SK-N-SH treated with all-trans-retinoic acid at 6 μM for 48 hours (cell line): Measurements from ENCODE around the gene SAPCD1.

Experiments used
- ATAC-seq: fragments of 200-7000 bp; cut with Tn5 transposase; 3 replicates; pipeline ENCODE4 v1.9.1; 2020; ENCODE audit warnings: mild to moderate bottlenecking, moderate library complexity
- ARNTL ChIP-seq: fragments of 450-650 bp; formaldehyde crosslinking; IDR thresholded peaks from 2 replicates; pipeline ENCODE4 v1.5.0; 2020; ENCODE audit warnings: low read depth, mild to moderate bottlenecking, moderate library complexity, borderline replicate concordance
- ESRRG ChIP-seq: fragments of 250-450 bp; sonication (Bioruptor Pico); IDR thresholded peaks from 2 replicates; pipeline ENCODE4 v1.6.1; 2021; ENCODE audit warnings: mild to moderate bottlenecking
- GLIS3 ChIP-seq: fragments of 250-450 bp; sonication (Bioruptor Pico); IDR thresholded peaks from 2 replicates; pipeline ENCODE4 v1.5.0; 2020; ENCODE audit warnings: mild to moderate bottlenecking, moderate library complexity
- ISL1 ChIP-seq: fragments of 250-450 bp; sonication (Bioruptor Pico); IDR thresholded peaks from 2 replicates; pipeline ENCODE4 v2.1.2; 2022; ENCODE audit warnings: mild to moderate bottlenecking, moderate library complexity
- OSR1 ChIP-seq: fragments of 250-450 bp; sonication (Bioruptor Pico); IDR thresholded peaks from 2 replicates; pipeline ENCODE4 v1.8.0; 2022; ENCODE audit warnings: moderate library complexity, mild to moderate bottlenecking, inconsistent platforms
- PPARA ChIP-seq: fragments of 250-450 bp; sonication (Bioruptor Pico); IDR thresholded peaks from 2 replicates; pipeline ENCODE4 v1.5.0; 2020; ENCODE audit warnings: mild to moderate bottlenecking, borderline replicate concordance
- RARB ChIP-seq: fragments of 250-450 bp; sonication (Bioruptor Pico); IDR thresholded peaks from 2 replicates; pipeline ENCODE4 v1.8.0; 2021; ENCODE audit warnings: mild to moderate bottlenecking, moderate library complexity
- SNAI2 ChIP-seq: fragments of 250-450 bp; sonication (Bioruptor Pico); IDR thresholded peaks from 2 replicates; pipeline ENCODE4 v1.5.0; 2020; ENCODE audit warnings: mild to moderate bottlenecking, moderate library complexity
- TCF4 ChIP-seq: fragments of 250-450 bp; sonication (Bioruptor Pico); IDR thresholded peaks from 2 replicates; pipeline ENCODE4 v1.8.0; 2021; ENCODE audit warnings: mild to moderate bottlenecking, moderate library complexity, borderline replicate concordance
- ZC3H10 ChIP-seq: fragments of 250-450 bp; sonication (Bioruptor Pico); IDR thresholded peaks from 2 replicates; pipeline ENCODE4 v1.5.1; 2021; ENCODE audit warnings: mild to moderate bottlenecking, moderate library complexity
- ZFP3 ChIP-seq: fragments of 250-450 bp; sonication (Bioruptor Pico); IDR thresholded peaks from 2 replicates; pipeline ENCODE4 v1.5.0; 2020; ENCODE audit warnings: mild to moderate bottlenecking, moderate library complexity
- ZFP30 ChIP-seq: fragments of 450-650 bp; formaldehyde crosslinking; IDR thresholded peaks from 2 replicates; pipeline ENCODE4 v1.5.0; 2022; ENCODE audit warnings: mild to moderate bottlenecking, moderate library complexity
- ZNF8 ChIP-seq: fragments of 450-650 bp; formaldehyde crosslinking; IDR thresholded peaks from 2 replicates; pipeline ENCODE4 v1.5.0; 2020; ENCODE audit warnings: mild to moderate bottlenecking, moderate library complexity
- TF ChIP-seq, protein P1 (sequence below): fragments of 250-450 bp; sonication (Bioruptor Pico); IDR thresholded peaks from 2 replicates; pipeline ENCODE4 v1.5.1; 2021; ENCODE audit warnings: mild to moderate bottlenecking, moderate library complexity
- TF ChIP-seq, protein P2 (sequence below): fragments of 250-450 bp; sonication (Bioruptor Pico); IDR thresholded peaks from 2 replicates; pipeline ENCODE4 v1.8.0; 2021; ENCODE audit warnings: low read depth, mild to moderate bottlenecking, moderate library complexity, borderline replicate concordance
- TF ChIP-seq, protein P3 (sequence below): fragments of 250-450 bp; sonication (Bioruptor Pico); IDR thresholded peaks from 2 replicates; pipeline ENCODE4 v1.8.0; 2020; ENCODE audit warnings: mild to moderate bottlenecking, moderate library complexity, borderline replicate concordance
- TF ChIP-seq, protein P4 (sequence below): fragments of 250-450 bp; sonication (Bioruptor Pico); IDR thresholded peaks from 2 replicates; pipeline ENCODE4 v1.5.0; 2020; ENCODE audit warnings: mild to moderate bottlenecking, moderate library complexity
- TF ChIP-seq, protein P5 (sequence below): fragments of 250-450 bp; sonication (Bioruptor Pico); IDR thresholded peaks from 2 replicates; pipeline ENCODE4 v1.5.1; 2020; ENCODE audit warnings: low read depth, mild to moderate bottlenecking, moderate library complexity

The SAPCD1 gene

DNA sequence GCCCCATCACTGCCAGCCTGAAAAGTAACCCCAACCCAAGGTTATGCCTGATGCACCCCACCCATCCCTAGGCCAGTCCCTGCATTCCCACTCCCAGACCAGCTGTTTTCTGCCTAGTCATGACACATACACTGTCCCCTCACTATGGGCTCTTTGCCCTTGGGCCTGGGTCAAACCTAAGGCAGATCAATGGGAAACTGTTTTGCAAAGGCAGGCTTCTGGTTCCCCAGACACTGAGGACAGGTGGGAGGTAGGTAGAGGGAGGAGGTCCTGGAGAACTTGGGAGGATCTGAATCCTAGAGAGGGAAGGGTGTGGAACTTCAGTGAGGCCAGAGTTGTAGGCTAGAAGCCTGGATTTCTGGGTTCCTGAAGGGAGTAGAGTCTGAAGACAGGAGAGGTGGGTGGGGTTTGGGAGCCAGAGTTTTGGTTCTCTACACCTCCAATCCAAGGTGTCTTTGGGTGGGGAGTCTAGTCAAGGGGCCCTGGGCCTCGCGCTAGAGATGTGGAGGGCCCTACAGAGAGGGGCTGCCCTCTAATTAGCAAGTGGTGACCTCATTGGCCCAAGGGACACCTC is 28.1 kb upstream of the SAPCD1 start:
- ATAC-seq, result no peak
- no peak for TF ChIP-seq ZFP30 (CRISPR knock-in tag)
- TF ChIP-seq ZNF8 (CRISPR knock-in tag), result no peak

DNA sequence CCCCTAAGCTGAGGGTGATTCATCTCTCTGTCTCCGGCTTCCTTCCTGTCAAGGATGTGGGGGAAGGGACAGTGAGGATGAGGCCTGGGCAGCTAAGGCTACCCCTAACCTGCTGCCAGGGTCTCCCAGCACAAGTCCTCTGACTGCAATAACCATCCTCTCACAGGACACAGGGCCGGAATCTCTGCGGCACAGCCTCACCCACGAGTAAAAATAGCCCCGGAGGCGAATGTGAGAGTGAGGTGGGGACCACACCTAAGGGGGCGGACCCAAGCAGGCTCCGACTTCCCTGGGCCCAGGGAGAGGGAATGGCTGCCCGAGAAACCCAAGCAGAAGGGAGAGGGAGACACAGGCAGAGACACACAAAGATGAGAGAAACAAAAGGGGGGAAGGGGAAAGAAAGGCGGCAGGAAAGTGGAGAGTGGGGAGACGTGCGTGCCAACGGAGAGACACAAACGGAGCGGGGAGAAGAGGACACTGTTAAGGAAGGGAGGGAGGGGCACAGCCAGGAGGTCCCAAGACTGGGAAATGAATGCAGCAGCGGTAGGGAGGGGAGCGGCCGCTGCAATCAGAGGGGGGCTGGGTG is 27.5 kb upstream of the SAPCD1 start:
- TF ChIP-seq ISL1 (CRISPR knock-in tag), result no peak
- TF ChIP-seq, protein P1, sequence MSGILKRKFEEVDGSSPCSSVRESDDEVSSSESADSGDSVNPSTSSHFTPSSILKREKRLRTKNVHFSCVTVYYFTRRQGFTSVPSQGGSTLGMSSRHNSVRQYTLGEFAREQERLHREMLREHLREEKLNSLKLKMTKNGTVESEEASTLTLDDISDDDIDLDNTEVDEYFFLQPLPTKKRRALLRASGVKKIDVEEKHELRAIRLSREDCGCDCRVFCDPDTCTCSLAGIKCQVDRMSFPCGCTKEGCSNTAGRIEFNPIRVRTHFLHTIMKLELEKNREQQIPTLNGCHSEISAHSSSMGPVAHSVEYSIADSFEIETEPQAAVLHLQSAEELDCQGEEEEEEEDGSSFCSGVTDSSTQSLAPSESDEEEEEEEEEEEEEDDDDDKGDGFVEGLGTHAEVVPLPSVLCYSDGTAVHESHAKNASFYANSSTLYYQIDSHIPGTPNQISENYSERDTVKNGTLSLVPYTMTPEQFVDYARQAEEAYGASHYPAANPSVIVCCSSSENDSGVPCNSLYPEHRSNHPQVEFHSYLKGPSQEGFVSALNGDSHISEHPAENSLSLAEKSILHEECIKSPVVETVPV (CRISPR knock-in tag), result no peak
- TF ChIP-seq ESRRG (CRISPR knock-in tag), result no peak
- no peak for TF ChIP-seq ZC3H10 (CRISPR knock-in tag)
- TF ChIP-seq TCF4 (CRISPR knock-in tag), result no peak
- TF ChIP-seq, all 23 proteins: peak for 0
- ATAC-seq, result peak; percentile 7; the same call in 2 of the 3 replicates

DNA sequence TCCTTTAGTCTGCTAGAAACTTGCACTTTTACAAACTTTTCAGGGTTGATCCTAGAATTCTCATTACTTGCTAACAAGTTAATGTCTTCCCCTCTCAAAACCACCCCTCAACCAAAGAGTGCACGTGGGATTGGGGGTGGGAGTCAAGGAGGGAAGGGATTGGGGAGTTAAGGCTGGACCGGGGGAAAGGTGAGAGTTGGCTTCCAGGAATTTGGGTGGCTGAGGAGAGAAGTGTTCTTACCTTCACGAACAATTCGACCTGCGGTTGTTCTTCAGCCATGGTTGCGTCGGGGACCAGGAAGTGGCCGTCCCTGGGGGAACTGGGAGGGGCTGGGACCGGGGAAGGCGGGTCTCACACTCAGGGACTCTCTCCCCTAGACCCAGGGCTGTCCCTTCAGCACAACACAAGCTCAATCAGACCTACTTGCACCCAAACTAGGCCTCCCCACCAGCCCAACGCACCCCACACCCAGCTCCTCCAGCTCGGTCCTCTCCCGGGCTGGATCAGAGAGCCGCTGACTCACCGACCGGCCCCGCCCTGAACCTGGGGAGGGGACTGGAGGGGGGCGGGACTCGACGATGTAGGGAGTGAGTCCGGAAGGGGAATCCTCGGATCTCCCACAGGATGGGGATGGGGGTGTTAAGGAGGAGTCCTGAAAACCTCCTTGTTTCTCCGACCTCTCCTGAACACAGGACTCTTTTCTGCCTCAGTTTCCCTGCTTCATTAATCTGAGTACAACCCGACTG is 26.3 kb upstream of the SAPCD1 start, which contains the start of gene CLIC1:
CLIC1 (minus strand) TSS at position 510 of the 747 bp plus-strand sequence; CDS start at position 280, 230 bp downstream.
- ATAC-seq, result peak; percentile 67
- TF ChIP-seq, protein P2, sequence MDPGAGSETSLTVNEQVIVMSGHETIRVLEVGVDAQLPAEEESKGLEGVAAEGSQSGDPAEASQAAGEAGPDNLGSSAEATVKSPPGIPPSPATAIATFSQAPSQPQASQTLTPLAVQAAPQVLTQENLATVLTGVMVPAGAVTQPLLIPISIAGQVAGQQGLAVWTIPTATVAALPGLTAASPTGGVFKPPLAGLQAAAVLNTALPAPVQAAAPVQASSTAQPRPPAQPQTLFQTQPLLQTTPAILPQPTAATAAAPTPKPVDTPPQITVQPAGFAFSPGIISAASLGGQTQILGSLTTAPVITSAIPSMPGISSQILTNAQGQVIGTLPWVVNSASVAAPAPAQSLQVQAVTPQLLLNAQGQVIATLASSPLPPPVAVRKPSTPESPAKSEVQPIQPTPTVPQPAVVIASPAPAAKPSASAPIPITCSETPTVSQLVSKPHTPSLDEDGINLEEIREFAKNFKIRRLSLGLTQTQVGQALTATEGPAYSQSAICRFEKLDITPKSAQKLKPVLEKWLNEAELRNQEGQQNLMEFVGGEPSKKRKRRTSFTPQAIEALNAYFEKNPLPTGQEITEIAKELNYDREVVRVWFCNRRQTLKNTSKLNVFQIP (CRISPR knock-in tag), result no peak
- TF ChIP-seq ISL1 (CRISPR knock-in tag), result no peak
- no peak for TF ChIP-seq ZC3H10 (CRISPR knock-in tag)

DNA sequence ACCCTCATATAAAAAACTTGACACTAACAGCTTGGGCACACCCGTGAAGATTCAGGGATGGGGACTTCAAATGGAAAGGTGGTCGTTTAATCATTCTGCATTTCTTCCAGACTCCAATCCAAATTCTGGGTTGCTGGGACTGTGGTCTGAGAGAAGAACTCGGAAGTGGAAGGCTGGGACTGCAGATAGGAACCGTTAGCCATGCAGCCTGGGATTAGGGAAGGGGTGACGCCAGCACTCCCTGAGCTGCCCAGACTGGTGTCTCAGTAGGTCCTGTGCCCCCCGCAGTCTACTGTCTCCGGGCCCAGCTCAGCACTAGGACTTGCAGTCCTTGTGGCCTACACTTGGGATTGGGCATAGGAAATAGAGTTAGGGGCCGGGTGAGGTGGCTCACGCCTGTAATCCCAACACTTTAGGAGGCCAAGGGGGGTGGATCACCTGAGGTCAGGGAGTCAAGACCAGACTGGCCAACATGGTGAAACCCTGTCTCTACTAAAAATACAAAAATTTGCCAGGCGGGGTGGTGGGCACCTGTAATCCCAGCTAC is 25.6 kb upstream of the SAPCD1 start:
- ATAC-seq, result no peak
- TF ChIP-seq PPARA (CRISPR knock-in tag) (no peak), ESRRG (CRISPR knock-in tag) (no peak), ZFP3 (CRISPR knock-in tag) (no peak), ISL1 (CRISPR knock-in tag) (no peak), ZFP30 (CRISPR knock-in tag) (no peak), RARB (CRISPR knock-in tag) (no peak), ZC3H10 (CRISPR knock-in tag) (no peak)

DNA sequence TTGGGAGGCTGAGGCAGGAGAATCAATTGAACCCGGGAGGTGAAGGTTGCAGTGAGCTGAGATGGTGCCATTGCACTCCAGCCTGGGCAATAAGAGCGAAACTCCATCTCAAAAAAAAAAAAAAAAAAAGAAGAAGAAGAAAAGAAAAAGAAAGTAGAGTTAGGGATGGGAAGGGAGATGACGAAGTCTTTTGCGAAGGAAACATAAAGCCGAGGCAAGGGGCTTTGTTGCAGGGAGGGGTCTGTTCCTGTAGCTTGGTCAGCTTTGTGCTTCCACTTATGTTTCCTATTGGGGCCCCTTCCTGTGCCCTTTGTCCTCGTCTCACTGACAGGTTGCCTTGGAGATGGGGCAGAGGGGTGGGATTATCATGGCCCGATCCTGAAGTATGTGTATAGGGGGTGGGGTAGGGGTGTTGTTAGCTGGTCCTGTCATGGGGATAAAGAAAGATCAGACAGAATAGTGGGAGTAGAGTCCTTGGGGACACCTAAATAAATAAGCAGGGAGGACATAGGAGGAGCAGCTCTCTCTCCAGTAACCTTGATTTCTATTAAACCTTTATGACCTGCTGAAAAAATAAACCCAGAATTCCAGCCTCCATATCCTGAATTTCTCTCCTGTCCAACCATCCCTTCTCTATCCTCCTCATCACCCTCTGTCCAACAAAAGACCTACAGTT is 25.0 kb upstream of the SAPCD1 start:
- TF ChIP-seq OSR1 (CRISPR knock-in tag) (no peak), ESRRG (CRISPR knock-in tag) (no peak), GLIS3 (CRISPR knock-in tag) (no peak), ARNTL (CRISPR knock-in tag) (no peak), ISL1 (CRISPR knock-in tag) (no peak), ZC3H10 (CRISPR knock-in tag) (no peak), SNAI2 (CRISPR knock-in tag) (no peak), ZFP3 (CRISPR knock-in tag) (no peak), TCF4 (CRISPR knock-in tag) (no peak)
- TF ChIP-seq, protein P3, sequence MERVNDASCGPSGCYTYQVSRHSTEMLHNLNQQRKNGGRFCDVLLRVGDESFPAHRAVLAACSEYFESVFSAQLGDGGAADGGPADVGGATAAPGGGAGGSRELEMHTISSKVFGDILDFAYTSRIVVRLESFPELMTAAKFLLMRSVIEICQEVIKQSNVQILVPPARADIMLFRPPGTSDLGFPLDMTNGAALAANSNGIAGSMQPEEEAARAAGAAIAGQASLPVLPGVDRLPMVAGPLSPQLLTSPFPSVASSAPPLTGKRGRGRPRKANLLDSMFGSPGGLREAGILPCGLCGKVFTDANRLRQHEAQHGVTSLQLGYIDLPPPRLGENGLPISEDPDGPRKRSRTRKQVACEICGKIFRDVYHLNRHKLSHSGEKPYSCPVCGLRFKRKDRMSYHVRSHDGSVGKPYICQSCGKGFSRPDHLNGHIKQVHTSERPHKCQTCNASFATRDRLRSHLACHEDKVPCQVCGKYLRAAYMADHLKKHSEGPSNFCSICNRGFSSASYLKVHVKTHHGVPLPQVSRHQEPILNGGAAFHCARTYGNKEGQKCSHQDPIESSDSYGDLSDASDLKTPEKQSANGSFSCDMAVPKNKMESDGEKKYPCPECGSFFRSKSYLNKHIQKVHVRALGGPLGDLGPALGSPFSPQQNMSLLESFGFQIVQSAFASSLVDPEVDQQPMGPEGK (CRISPR knock-in tag), result no peak
- TF ChIP-seq, protein P4, sequence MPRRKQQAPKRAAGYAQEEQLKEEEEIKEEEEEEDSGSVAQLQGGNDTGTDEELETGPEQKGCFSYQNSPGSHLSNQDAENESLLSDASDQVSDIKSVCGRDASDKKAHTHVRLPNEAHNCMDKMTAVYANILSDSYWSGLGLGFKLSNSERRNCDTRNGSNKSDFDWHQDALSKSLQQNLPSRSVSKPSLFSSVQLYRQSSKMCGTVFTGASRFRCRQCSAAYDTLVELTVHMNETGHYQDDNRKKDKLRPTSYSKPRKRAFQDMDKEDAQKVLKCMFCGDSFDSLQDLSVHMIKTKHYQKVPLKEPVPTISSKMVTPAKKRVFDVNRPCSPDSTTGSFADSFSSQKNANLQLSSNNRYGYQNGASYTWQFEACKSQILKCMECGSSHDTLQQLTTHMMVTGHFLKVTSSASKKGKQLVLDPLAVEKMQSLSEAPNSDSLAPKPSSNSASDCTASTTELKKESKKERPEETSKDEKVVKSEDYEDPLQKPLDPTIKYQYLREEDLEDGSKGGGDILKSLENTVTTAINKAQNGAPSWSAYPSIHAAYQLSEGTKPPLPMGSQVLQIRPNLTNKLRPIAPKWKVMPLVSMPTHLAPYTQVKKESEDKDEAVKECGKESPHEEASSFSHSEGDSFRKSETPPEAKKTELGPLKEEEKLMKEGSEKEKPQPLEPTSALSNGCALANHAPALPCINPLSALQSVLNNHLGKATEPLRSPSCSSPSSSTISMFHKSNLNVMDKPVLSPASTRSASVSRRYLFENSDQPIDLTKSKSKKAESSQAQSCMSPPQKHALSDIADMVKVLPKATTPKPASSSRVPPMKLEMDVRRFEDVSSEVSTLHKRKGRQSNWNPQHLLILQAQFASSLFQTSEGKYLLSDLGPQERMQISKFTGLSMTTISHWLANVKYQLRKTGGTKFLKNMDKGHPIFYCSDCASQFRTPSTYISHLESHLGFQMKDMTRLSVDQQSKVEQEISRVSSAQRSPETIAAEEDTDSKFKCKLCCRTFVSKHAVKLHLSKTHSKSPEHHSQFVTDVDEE (CRISPR knock-in tag), result no peak
- TF ChIP-seq, protein P1 (CRISPR knock-in tag), result no peak
- TF ChIP-seq, protein P5, sequence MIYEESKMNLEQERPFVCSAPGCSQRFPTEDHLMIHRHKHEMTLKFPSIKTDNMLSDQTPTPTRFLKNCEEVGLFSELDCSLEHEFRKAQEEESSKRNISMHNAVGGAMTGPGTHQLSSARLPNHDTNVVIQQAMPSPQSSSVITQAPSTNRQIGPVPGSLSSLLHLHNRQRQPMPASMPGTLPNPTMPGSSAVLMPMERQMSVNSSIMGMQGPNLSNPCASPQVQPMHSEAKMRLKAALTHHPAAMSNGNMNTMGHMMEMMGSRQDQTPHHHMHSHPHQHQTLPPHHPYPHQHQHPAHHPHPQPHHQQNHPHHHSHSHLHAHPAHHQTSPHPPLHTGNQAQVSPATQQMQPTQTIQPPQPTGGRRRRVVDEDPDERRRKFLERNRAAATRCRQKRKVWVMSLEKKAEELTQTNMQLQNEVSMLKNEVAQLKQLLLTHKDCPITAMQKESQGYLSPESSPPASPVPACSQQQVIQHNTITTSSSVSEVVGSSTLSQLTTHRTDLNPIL (CRISPR knock-in tag), result no peak
- TF ChIP-seq, all 23 proteins: peak for 0
- ATAC-seq, result no peak
